Spleen (tissue), 7 donors: Measurements from ENCODE around the gene RRBP1.

Experiments
- POLR2AphosphoS5 ChIP-seq, 3 donors: sonication (generic); formaldehyde crosslinking; IDR thresholded peaks; one replicate each; pipeline ENCODE4 v1.5.1; 2017; ENCODE audit warnings: antibody characterized with exemption in 3 of 3
- TF ChIP-seq, protein P1 (sequence below), 11 experiments: fragments of 200-600 bp in 7 of 11; fragments of 450-650 bp in 4 of 11; sonication (generic) in 4 of 11; IDR thresholded peaks in 8 of 11; conservative IDR thresholded peaks in 3 of 11; 1 replicate in 7 of 11; 2 replicates in 4 of 11; pipeline versions ENCODE4 v1.4.0 to v1.8.0; 2016 to 2021; ENCODE audit warnings: antibody characterized with exemption in 11 of 11, inconsistent platforms in 4 of 11, mild to moderate bottlenecking in 1 of 11
- donor health status: DM: no; HTN: no; CAD: no; lungs with moderate emphysema.
- donor health status: DM: no; HTN: no; CAD: no.
- donor health status: DM: no; HTN: no; CAD: no.

DNA sequence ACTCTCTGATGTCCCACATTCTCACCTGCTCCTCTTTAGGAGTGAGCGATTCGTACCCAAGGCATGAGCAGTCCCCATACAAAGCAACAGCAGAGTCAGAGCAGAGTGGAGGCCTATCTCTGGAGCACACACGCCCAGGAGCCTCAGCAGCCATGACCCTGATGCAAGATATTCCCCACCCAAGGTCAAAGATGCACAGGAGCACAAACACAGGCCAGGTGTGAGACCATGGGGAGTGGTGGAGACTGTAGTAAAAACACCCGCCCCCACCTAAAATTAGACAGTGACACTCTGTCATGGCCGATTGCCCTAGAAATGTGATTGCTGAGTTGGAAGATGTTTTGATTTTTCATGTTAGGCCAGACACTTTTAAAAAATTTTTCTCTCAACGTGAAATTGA is 21.4 kb downstream of the RRBP1 start:
- no peak for TF ChIP-seq POLR2AphosphoS5 (IDR thresholded peaks at IDR 0.05)
- TF ChIP-seq, protein P1, sequence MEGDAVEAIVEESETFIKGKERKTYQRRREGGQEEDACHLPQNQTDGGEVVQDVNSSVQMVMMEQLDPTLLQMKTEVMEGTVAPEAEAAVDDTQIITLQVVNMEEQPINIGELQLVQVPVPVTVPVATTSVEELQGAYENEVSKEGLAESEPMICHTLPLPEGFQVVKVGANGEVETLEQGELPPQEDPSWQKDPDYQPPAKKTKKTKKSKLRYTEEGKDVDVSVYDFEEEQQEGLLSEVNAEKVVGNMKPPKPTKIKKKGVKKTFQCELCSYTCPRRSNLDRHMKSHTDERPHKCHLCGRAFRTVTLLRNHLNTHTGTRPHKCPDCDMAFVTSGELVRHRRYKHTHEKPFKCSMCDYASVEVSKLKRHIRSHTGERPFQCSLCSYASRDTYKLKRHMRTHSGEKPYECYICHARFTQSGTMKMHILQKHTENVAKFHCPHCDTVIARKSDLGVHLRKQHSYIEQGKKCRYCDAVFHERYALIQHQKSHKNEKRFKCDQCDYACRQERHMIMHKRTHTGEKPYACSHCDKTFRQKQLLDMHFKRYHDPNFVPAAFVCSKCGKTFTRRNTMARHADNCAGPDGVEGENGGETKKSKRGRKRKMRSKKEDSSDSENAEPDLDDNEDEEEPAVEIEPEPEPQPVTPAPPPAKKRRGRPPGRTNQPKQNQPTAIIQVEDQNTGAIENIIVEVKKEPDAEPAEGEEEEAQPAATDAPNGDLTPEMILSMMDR (IDR thresholded peaks at IDR 0.05 in 8 of 11, conservative IDR thresholded peaks at IDR 0.05 in 3 of 11): no peak
